Aortic smooth muscle cell (primary cell): ENCODE results near the gene NMNAT3. TPM values are rescaled to one million over a fixed set of nuclear protein-coding genes. Genes with fewer than 3 reads are reported as not detected.

ENCODE experiments used
- total RNA-seq: library from RNA; depleted of rRNA; stranded (reverse); fragments of >200 nt; gene quantifications from 2 replicates; pipeline ENCODE4 v1.2.3, GENCODE V29; 2014

NMNAT3 gene
- total RNA-seq: 2.1 TPM in 2 replicates

DNA sequence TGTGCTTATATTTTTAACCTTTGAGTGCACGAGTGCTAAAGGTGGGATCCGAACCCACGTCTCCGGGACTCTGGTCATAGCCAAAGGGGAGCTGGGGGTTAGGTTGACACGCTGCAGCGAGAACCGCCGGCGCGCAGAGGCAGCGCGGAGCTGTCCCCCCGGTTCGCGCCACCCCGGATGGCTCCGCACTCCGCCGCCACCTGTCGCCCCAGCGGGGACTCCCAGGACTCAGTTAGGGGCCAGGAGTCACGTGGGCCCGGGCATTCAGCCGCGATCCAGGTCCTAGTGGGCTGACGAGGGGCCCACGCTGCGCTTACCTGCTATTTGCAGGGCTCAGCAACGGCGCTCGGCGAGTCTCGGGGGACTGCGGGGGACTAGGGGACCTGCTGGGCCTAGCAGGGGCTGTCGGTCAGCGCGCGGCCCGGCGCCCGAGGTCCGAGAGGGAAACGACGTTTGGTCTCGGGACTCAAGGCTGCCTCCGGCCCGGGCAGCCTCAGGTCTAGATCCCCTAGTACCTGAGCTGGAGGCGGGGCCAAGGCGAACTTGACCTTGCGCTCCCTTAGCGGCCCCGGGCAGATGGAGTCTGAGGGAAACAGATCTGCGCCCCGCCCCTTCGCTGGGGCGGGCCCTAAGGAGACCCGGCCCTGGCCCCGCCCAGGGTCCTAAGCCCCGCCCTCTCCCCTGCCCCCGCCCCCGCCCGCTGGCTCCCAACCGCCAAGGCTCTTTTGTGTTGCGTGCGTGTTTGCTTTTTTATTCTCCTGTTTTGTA, at the start of gene NMNAT3:
Gene NMNAT3 (minus strand): TSS at position 585 of the 768 bp plus-strand sequence. CDS start 50,248 bp downstream, outside the sequence.

Other genes starting within 250 kb of the NMNAT3 start
- not detected in 2 replicates for gene RBP2, start 201.5 kb downstream of the NMNAT3 start, total RNA-seq
- 3.0 and 4.0 TPM in 2 replicates for gene RBP1, start 138.2 kb downstream of the NMNAT3 start, total RNA-seq